RPMI8226 (cell line): Measurements from ENCODE around the gene SLX9.

Experiments
- DNase-seq: peaks from one replicate; pipeline ENCODE4 v3.0.0-alpha.2; 2015

The SLX9 gene

DNA sequence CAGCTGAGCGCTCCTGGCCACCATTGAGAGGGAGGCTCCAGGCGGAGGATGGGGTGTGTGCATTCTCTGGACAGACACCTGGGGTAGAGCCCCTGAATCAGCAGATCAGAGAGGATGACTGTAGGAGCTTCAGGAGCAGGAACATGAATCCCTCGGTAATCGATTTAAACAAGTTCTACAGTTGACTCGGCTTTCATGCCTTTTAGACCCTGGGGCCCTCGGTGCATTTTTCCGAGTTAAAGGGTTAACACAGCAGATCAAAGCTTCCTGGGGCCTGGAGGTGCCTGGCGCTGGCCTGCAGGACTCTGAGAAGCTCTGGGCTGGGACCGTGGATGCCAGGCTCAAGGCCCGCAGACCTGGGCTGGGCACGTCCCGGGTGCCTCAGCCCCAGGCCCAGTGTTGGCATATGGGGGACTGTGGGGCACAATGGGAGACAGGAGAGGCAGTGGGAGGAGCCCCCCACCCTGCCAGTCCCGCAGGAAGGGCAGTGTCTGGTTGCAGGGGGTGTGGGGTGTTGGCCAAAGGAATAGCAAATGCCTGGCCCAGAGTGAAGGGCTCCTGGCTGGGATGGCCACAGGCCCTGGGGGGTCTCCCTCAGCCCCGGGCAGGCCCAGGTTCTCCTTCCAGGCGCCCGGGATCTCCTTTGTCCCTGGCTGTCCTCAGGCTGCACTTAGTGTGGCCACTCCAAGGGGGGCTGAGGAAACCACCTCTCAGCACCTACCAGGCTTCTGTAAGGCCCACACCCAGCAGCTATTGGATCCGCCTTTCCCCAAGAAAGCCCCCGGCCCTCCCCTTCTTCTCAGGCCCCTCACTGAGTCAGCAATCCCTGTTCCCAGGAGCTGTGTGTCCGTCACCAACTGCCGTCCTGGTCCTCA lies 40.1 kb downstream of the SLX9 start:
- no peak for DNase-seq

DNA sequence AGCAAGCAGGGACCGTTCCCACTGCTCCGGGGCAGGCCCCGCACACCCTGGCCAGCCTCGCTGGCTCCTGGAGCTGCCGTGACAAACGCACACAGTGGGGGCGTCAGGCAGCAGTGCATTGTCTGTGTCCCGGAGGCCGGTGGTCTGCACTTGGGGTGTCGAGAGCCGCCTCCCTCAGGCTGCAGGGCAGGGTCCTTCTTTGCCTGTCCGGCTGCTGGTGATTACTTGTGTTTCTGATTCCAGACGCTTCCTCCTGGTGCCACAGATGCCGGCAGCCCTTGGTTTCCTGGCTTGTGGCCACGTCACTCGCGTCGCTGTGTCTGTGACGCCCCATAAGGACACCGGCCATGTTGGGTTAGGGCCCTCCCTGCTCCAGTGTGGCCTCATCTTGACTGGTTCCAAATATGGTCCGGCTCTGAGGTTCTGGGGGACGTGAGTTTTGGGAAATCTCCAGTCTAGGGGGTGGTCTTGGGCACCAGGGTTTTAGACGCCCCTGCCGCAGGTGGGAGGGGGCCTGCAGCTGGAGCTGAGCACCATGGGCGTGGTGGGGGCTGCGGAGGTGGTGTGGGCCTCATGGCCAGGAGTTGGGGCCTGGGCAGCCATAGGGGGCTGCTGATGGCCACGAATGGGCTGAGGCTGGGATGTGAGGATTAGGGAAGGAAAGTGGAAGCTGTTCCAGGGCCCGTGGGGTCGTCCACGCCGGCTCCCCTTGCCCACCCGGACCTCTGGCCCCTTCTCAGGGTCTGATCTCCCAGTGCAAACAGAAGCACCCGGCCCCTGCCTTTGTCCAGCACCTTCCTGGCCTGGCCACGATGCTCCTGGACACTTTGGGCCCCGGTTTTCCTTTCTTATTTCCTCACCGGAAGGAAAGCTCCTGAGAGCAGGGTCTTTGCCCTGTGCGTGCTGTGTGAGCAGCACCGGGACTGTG lies 41.0 kb downstream of the SLX9 start:
- DNase-seq = no peak

DNA sequence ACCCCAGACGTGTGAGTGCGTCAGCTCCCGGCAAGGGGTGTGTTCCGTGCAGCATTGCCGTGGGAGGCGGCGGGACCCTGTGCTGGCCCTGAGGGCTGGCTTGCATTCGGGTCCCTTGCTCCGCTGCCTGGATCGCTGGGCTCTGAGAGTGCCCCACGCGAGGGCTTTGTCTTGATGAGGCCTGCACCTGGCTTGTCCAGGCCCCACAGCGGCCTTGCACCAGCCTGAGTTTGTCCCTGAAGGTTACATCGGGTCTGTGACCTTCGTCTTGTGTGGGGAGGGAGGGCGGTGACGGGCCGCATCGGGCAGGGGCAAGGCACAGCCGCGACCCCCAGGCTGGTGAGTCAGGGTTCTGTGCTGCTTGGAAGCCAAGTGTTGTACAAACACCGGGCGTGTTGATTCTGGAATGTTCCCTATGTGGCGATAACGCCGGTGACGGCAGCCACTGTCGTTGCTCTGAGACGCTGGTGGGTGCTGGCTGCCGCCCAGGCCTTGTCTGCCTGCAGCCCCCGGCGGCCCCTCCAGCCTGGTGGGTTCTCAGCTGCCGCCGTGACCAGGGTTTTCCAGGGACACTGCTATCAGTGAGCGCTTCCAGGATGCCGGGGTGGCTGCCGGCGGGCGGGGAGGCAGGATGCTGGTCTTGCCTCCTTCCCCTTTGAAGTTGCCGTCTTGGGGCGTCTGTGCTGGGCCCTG lies 42.9 kb downstream of the SLX9 start:
- no peak for DNase-seq

DNA sequence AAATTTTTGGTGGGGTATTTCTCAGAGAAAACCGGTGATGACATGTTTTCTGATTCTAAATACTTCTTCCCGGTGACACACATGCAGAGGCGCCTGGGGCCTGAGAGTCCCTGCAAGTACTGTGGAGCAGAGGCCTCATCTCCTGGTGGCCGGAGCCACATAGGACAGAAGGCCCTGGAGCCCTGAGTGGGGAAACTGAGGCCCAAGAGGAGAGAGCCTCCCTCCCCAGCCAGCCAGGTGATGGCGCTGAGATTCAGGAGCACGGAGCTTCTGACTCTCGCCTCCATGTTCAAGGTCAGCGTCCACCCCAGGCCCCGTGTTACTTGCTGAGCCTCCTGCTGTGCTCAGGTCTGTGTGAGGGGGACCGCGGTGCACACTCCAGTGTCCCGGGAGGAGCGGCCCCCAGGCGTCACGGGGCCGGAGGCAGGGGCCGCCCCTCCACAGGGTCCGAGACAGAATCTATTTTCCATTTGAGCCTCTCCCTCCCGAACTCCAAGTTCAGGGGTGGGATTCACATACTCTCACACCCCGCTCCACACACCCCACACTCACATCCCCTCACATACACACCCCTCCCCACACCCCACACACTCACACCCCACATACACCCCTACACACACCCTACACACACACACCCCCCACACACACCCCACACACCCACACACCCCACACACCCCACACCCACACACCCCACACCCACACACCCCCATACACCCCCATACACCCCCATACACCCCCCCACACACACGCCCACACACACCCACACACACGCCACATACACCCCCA lies 43.8 kb downstream of the SLX9 start:
- DNase-seq = no peak

DNA sequence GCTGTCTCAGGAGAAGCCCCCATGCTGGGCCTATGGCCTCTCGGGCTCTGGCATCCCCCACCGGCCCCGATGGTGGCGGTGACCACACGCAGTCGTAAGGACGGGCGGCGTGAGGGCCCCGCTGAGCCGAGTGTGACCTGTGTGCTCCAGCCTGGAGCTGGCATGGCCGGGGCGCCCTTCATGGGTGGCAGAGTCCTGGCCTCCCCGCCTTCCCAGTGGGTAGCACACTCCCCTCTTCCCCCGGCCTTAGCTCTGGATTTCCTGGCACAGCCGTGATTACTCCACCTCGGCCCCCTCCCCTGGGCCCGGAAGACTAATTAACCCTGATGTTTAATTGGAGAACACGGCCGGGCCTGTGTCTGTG lies 44.6 kb downstream of the SLX9 start:
- no peak for DNase-seq

DNA sequence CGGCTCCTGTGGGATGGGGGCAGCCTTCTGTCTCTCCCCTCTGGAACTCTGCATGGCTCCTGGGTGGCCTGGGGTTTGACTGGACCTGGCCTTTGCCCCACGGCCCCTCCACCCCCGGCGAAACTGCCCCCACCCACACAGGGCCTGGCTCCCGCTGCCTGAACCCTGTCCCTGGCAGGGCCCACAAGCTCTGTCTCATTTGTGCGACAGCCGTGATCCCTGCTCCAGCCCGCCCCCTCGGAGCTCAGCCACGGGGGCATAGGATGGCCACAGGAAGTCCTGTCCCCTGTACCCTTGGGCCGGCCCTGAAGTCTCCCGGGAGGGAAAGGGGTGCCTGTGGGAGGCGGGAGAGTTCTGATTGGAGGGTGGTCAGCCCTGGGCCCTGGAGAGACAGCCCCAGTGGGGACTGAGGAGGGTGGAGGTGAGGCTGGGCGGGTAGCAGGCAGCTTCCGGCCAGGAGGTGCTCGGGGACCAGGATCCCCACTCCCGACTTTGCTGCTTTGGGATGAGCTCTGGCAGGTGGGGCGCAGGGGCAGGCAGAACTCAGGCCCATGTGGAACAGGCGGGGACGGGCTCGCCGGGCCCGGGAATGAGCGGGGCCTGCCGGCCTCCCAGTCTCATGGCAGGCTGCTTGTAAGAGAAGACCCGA lies 45.1 kb downstream of the SLX9 start:
- no peak for DNase-seq

DNA sequence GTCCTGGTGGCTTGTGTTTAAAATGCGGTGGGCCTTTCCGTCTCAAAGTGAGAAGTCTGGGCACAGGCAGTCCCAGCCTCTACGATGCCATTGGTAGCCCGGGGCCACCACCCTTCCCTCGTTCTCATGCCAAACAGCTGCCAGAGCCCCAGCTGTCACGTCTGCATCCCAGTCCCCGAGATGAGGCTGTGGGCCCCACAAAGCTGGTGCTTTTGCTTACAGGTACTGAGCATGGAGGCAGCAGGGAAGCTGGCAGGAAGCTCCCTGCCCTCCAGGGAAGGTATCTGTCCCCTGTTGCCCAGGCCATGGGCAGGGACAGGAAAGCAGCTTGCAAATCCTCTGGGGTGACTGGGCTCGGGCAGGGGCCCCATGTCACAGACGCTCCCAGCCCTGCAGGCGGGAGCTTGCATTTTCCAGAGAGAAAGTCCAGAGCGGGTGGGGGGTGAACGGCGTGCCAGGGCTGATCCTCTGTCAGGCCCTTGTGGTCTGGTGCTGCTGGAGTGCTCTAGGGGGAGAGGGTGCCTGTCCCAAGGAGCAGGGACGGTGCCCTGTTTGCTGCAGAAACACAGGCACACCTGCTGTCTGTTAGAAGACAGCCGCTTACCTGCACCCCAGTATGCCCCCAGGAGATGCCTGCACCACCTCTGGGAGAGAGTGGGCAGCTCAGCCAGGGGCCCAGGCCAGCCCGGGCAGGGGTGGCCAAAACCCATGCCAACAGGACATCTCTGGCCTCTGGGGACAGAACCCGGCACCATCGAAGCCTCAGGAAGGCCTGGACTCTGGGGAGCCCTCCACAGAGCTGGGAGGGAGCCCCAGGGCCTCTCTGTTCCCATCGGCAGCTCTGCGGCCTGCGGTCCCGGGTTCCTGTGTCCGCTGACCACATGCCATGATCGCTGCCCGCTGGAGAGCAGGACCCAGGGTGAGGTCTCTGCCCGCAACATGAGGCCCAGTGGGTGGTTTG lies 45.9 kb downstream of the SLX9 start:
- no peak for DNase-seq

DNA sequence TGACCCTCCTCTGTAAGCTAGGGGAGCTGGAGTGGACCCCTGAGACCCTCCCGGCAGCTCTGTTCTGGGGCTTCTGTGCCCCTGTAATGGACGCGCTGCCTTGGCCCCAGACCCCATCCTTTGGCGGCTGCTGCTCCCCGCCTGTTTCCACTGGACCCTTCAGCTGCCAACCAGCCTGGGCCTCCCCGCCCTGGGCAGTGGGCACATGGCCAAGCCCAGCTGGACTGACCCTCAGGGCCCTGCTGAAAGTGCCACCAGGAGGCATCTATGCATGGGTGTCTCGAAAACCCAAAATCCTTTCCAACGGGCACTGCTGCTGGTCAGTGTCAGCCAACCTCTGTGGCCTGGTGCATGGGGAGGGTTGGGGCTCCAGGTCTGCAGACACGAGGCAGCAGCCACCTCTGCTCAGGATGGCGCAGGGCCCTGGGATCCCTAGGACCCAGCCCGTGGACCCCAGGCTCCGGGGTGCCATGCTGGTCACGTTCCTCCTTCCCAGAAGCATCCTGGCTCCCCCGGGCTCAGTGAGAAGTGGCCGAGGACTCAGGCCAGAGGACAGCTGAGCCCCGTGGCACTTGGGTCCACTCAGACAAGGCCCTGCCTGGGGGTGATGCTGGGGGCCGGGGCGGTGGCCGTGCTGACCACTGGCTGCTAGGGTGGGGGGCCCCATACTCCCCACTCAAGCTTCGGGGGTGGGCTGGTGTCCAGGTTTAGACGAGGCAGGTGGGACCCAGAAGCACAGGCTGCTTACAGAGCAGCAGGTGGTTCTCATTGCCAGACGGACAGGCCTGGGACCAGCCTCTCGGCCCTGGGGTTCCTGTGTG lies 46.9 kb downstream of the SLX9 start:
- no peak for DNase-seq

DNA sequence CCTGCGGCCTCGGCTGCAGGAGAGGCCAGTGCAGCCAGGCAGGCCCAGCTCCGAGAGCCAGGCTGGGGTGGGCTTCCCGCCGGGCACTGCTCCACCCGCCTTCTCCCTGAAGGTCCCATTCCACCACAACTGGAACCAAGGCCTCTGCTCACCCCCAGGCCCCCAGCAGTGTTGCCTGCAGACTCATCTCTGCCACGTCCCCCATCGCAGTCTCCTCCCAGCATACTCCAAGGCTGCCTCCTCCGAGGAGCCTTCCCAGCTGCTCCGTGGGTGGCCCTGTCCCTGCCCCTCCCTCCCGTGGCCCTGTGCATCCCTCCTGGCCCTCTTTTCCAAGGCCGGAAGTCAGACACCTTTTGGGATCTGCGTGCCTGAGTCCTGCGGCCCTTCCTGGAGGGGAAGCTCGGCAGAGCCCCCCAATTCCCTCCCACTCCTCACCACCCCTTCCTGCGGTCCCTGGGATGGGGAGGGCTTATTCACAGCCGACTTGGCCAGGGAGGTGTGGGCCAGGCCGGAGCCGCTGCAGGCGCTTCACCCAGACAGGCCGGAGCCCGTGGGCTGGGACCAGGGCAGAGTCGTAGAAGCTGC lies 47.6 kb downstream of the SLX9 start:
- no peak for DNase-seq

DNA sequence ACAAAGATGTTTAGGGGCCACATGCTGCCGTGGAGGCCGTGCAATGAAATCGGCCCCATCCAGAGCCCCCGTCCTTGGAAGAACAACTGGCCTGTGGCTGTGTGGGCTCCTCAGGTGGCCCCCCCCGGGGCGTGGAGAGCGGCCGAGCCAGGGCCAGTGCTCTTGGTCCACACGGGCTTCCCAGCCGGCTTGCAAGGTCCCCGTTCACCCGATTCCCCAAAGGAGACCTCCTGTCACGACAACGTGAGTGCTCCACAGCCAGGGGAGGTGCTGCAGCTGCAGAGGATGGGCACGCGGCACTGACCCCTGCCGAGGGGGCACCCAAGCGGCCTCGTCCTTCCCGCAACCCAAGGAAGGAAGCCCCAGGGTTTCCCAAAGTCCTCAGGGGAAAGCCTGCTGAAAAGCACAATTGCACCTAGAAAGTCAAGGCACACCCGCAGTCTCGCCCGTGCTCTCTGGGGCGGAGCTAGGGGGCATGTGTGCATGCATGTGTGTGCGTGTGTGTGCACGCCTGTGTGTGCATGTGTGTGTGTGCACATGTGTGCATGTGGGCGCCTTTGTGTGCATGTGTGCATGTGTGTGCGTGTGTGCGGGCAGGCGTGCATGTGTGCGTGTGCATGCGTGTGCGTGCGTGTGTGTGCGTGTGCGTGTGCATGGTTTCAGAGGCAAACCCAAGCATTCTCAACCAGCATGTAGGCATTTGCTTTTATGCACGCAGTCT lies 48.2 kb downstream of the SLX9 start:
- no peak for DNase-seq

DNA sequence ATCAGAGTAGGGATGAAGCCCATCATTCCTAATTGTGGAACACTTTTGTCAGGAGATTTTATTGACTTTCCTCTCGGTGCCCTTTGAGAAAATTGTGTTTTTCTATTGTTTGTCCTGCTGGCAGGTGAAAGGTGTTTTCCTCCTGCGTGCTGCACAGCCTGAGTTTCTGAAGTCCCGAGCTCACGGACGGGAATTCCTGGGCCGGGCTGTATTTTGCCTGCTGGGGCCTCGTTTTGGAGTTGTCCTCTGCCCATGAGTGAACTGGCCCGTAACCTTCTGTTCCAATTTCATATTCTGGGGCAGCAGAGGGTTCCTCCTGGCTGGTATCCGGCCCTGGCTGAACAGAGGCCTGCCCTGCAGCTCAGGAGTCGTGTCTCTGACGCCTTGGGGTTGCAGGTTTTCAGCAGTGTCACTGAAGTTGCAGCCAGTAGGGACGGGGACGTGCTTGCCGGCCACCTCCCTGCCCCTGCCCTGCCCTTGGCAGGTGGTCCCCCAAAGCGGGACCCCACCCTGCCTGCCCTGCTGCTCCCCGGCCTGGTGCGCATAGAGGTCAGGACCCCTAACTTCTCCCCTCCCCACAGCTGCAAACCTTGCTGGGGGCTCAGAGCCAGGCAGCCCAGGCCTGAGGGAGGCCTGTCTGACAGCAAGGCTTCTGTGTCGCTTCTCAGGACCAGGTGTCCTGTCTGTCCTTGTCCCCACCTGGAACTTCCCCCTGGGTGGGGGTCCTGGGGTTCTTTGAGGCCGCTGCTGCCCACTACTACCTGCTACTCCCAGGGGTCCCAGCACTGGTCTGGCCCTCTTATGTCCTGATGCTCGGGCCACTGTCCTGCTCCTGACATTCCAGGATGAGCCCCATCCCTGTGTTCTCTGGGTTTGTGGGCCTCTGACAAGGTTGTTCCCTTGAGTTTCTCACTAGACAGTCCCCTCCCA lies 49.0 kb downstream of the SLX9 start:
- DNase-seq = no peak

DNA sequence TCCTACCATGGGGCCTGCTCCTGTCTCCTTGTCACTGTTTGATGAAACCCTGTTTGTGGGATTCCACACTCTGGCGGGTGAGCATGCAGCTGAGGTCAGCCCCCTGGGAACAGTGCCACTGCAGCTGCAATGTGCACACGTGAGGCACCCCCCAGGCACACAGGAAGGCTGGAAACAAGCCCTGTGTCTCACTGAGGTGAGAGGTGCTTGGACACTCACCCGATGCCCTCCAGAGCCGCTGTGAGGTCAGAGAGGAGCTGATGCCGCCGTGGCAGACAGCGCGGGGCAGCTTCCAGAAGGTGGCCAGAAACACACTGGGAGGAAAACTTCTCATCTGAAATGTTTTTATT lies 49.7 kb downstream of the SLX9 start:
- DNase-seq = peak; percentile 48

DNA sequence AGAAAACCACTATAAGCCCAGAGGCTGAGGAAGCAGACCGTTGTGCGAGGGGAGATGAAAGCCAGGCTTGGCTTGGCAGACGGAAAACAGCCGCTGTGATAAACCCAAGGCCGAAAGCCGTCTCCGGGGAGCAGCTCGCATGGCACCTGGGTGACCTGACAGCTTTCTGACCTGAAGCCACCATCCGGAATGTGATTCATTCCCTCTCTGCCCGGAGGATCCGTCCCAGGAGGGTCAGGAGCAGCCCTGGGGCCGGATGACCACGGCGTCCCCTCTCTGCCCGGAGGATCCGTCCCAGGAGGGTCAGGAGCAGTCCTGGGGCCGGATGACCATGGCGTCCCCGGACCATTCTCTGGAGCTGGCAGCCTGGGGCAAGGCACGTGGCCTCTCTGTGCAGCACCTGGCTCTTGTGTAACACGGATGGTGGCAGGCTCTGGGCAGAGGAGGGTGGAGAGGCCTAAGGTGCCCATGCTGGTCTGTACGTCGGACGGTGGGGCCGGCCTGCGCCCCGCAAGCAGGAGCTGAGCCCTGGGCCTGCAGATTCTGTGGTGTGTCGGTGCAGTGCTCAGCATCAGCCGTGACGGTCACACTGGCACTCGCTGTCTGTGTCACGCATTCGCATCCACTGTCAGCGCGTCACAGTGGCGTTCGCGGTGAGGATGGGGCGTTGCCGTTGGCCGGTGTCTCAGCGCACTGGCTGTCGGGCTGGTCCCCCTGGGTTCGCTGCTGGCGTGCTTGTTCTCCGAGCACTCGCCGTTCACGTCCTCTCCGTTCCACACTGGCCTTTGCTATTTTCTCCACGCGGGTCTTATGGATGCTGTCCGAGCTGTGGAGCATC lies 50.3 kb downstream of the SLX9 start:
- DNase-seq = no peak

DNA sequence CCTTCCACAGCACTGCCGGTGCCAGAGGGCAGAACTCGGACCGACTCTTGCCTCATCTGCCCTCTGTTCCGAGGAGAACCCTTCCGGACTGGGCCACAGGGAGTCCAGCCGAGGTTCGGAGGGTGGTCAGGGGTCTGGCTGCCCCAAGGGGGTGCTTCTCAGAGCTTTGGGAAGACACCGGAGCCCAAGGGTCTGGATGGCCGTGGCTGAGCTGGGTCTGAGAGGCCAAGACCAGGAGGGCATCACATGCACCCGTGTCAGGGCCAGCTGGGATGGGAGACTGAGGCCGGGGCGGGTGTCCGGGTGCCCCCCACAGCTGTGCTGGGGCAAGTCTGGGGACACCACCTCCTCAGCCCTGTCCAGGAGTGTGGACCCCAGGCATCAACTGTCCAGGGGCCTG lies 51.1 kb downstream of the SLX9 start:
- no peak for DNase-seq

DNA sequence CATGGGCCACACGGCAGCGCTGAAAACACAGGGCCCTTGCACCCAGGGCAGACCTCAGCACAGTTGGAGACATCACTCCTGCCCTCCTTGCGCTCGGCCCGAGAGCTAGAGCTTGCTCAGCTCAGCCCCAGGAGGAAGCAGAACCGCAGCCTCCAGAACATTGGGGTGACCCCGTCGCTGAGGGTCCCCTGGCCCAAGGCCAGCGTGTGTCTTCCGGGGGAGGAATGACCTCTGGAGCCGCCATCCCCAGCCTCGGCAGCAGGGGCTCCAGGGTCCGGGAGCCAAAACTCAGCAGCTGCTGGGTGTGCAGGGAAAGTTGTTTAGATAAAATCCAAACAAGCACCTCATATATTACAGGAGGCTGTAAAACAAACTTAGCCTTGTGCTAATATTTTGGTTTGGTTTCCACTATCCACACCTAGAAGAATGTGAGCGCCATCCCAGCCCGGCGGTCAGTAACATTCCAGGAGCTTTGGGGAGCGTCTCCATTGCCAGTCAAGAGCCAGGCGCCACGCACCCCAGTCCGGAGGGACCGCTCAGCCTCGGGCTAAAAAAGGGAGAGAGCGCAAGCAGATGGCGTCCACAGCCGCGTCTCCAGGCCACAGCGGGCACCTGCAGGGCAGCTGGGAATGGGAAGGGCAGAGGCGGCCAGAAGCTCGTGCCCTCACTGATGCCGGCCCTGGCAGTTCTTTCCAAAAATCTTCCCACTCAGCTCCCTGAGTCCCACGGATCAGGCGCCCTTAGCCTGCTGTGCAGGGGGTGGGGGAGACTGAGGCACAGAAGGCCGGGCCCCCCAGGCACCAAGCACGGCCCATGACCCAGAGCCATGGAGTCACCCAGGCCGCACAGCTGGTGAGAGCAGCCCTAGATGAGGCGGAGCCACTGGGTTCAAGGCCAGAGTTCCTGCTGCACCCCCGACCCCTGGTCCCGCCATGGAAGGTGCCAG lies 52.0 kb downstream of the SLX9 start:
- no peak for DNase-seq

DNA sequence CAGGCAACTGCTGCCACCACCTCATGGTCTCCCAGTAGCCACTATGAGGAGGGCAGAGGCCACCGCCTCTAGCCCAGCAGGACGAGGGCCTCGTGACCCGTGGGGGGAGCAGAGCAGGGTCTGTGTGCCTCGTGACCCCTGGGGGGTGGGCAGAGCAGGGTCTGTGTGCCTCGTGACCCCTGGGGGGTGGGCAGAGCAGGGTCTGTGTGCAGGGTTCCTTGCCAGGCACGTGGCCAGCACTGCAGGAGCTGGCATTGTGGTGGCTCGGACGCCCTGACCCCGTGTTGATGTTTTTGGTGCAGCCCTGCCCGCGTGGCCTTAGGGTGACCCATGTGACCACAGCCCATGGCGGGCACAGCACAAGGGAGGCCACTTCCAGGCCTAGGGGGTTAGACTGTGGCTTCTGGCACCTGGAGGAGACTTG lies 52.8 kb downstream of the SLX9 start:
- no peak for DNase-seq
